Activated T-helper 1 cell treated with anti-CD3 and anti-CD28 coated beads, Interleukin-2, amount 50 U/mL, for 16 hours (primary cell): Measurements from ENCODE around the gene IGFBP5.

Experiments used
- DNase-seq, 2 donors: peaks; one replicate each; pipeline ENCODE4 v3.0.0-alpha.2; 2020; ENCODE audit warnings: low read depth in 1 of 2, low spot score in 1 of 2

IGFBP5 gene

DNA sequence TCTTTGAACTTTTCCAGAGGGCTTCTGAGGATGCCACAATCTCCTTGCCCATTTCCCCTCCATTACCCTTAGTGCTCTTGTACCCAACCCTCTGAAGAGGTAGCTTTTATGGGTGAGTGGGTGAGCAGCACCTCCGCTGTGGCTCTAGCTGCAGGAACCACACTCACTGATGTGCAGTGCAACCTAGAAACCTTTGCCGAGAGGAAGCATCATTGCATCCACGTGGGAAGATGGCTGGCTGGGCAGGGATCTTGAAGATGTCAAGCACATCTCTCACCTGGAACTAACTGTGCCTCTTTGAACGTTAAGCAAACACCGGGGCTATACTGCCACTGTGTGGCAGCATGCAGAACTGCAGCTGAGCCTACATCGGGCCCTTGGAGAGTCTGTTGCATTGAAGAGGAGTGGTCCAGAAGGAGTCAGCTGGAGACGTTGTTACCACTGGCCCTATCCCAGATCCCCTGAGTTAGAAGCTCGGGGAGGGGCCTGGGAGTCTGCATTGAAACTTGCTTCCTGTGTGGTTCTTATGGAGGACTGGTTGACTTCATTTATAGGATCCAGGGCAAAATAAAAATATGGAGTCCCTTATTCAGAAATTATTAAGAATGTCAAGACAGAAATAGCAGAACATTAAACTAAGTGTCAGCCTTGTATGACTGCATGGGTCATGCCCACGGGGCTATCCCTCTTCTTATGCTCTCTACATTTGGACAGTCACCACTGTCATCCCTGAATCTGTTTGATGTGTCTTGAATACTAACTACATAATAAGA is 28.7 kb downstream of the IGFBP5 start:
- DNase-seq: peak; percentile 20

GRCh38 chr2:216665717-216666116 is 29.6 kb downstream of the IGFBP5 start:
- DNase-seq: no peak

GRCh38 chr2:216665242-216665641 is 30.1 kb downstream of the IGFBP5 start:
- DNase-seq: no peak

- DNase-seq: no peak
Measured at GRCh38 chr2:216664593-216665034, 30.7 kb downstream of the IGFBP5 start.

- DNase-seq: no peak
Measured at GRCh38 chr2:216663846-216664245, 31.5 kb downstream of the IGFBP5 start.

- no peak for DNase-seq
Measured at GRCh38 chr2:216663106-216663505, 32.2 kb downstream of the IGFBP5 start.

- no peak for DNase-seq
Measured at GRCh38 chr2:216661639-216662375, 33.5 kb downstream of the IGFBP5 start.

DNA sequence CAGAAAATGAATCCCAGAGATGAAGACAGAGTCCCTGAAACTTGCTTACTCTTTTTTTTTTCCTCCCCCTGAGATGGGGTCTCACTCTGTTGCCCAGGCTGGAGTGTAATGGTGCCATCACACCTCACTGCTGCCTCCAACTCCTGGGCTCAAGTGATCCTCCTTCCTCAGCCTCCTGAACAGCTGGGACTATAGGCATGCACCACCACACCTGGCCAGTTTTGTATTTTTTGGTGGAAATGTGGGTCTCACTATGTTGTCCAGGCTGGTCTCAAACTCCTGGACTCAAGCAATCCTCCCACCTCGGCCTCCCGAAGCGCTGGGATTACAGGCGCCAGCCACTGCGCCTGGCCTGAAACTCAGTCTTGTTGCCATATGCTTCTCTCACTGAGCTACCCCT is 34.3 kb downstream of the IGFBP5 start:
- DNase-seq: no peak

DNA sequence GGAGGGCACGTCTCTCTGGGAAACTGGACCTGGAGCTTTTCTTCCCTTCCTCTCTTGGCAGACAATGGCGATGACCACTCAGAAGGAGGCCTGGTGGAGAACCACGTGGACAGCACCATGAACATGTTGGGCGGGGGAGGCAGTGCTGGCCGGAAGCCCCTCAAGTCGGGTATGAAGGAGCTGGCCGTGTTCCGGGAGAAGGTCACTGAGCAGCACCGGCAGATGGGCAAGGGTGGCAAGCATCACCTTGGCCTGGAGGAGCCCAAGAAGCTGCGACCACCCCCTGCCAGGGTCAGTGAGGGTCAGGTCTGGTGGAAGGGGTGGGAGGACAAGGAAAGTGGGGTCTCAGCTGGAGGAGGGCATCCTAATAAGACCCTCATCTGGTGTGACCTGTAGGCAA is 34.9 kb downstream of the IGFBP5 start:
- no peak for DNase-seq

DNA sequence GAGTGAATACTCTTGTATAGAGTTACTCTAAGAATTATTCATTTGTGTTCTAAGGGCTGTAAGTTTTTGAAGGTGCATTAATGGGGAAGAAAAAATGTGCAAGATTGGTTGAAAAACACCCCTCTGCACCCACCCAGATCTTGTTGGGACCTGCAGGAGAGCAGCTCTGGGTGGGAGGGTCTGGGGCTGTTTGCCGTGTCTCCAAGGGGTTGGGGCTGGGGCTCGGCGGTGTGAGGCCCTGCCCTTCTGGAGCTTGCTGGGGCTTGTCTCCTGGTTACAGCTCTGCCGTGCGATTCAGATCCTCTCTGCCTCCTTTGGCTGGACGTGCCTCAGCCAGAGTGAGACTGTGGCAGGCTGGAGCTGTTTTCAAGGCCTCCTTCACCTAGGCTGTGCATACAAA is 36.1 kb downstream of the IGFBP5 start:
- no peak for DNase-seq

DNA sequence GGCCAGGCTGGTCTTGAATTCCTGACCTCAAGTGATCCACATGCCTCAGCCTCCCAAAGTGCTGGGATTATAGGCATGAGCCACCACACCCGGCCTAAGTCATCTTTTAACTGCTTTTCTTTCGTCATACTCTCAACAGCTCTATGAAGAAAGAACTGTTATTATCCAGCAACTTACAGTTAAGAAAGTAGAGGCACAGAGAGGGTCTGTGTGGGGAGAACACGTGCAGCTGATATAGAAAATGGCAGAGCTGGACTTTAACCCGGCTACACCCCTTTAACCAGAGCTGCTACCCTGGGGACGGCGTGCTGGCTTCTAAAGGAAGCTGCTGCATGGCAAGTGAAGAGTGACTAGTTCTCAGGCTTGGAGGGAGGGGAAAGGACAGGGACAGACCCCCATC is 36.6 kb downstream of the IGFBP5 start:
- DNase-seq: no peak

DNA sequence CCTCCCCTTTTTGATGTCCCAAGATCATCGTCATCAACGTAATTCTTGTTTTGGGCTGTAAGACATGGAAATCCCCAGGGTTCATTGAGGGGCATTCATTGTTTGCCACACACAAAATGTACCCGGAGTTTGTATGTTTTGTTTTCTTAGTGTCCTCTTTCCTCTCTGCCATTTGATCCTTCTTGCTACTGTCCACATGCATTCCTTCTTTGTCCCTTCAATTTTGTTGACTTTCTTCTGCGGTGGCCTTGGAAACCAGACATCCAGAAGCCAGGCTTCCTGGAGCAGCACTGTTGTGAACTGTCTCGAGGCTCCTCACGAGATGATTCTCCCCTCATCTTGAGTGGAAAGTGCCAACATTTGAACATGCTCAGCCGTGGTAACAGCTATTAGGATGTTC is 37.4 kb downstream of the IGFBP5 start:
- DNase-seq: no peak

GRCh38 chr2:216657086-216657855 is 38.1 kb downstream of the IGFBP5 start:
- no peak for DNase-seq

DNA sequence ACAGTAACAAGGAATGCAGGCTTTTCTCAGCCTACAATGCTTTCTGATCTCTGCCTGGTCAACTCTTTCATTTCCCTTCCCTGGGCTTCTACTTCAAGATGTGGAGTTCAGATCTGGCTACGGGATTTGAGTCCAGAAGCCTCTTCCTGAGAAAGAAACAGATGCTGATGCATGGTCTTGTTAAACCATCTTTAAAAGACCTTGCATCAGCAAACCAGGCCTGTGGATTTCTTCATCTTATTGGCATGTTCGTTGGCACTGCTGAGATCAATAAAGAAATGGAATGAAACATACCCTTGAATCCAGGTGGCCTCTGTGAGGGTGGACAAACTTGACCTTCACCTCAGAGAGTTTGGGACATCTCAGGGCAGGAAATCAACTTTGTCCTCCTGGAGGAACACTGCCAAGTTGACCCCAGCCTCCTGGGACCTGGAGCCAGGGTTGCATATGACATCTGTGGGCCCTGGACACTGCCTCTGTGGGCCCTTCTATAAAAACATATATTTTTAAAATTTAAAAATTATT is 40.8 kb downstream of the IGFBP5 start:
- no peak for DNase-seq

DNA sequence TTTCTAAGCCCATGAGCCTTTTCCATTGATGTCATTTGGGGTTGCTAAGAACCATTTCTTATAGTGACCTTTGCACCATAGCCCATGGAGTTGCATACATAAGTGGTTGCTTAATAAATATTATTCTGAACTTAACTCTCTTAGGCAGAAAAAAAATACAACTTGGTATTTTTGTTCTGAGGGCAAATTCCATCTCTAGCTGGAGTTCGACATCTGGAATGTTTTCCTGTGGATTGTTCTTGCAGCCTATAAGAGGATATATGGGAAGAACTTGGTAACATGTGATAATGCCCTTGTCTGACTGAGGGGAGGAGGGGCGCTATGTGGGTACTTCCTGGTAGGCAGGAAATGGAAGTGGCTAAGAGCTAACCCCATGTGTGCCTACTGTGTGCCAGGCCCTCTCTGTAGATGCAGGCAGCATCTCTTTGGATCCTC is 41.4 kb downstream of the IGFBP5 start:
- no peak for DNase-seq

DNA sequence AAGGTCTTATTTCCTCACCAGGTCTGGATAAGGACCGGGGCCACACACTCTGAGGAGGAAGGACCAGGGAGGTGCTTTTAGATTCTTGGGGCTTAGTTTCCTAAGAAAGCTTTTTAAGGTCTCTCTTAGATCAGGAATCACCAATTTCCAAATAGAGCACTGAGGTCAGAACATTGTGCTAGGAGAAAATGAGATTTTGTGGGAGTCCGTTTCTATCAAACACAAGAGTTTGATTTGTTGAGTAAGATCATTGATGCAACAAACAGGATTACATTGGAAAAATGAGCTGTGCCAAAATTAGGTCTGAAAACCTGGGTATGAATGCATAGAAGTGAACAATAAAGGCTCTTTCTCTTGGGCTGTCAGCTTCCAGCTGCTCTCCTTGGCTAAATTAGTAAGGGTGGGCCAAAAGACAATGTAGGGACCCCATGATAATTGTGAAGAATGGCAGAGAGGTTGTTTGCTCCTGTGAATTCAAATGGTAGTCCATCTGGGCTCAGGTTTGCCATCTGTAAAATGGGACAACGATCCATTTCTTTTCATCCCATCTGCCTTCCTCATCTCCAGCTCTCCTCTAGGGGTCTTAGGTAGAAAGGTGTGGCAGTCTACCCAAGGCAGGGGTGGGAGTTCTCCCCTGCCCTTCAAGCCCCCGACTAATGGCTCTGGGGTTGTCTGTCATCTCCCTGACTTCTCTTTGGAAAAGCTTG is 42.1 kb downstream of the IGFBP5 start:
- no peak for DNase-seq

GRCh38 chr2:216652566-216652965 is 42.8 kb downstream of the IGFBP5 start:
- DNase-seq: no peak

DNA sequence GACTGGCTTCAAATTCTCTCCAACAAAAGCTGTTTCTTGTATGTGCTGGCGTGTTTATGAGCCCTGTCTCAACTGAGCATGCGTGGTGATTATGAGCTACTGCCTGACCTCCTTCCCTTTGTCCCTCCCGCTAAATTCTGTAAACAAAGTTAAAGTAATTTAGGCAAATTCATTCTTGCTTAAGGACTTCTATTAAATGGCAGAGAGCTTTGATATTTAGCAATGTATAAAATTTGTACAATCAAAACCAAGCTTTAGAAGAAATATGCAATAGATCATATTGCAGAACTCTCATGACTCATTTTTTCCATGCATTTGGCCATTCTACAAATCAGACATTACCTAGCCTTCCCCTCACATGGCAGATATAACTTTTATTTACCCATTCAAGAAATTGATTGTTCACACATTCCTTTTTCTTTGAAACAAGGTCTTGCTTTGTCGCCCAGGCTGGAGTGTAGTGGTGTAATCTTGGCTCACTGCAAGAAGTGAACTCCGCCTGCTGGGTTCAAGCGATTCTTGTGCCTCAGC is 43.9 kb downstream of the IGFBP5 start:
- DNase-seq: no peak

DNA sequence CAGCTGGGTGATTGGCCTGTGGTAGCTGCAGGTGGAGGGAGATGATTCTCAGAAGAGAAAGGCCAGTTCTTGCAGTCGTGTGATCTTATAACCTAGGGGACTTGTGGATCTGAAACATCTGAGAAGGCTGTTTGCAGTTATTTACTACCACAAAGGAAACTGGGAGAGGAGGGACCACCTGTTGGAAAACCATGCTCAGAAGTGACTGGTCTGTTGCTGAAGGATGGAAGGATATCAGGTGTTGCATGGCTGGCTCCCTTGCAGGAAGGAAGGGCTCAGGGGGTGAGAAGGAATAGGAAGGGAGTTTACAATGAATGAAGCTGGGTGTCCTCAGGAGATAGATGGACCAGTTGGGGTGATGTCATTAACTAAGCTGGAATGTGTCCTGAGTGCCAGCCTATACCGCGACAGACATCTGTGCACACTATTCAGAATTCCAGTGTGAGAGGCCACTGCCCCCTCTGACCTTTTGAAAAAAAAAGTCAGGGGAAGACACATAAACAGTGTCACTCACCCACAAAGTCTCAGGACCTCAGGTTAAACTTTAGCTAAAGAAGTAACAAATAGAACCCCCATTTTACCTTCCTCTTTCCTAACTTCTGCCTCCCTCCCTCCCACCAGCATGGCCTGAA is 44.6 kb downstream of the IGFBP5 start:
- no peak for DNase-seq

GRCh38 chr2:216649574-216649973 is 45.8 kb downstream of the IGFBP5 start:
- no peak for DNase-seq
